ENCODE data around the gene RAD51B.

Gene RAD51B

GRCh38 chr14:68222726-68223125 lies 403.1 kb downstream of the RAD51B start:
- H2AFZ ChIP-seq (ENCODE audit: low read length): no peak overlapping the region
- TF ChIP-seq CTCF (IDR thresholded peaks at IDR 0.05; ENCODE audit: low read length): no peak
- TF ChIP-seq EZH2phosphoT487 (IDR thresholded peaks at IDR 0.05; ENCODE audit: low read length): no peak
- no peak for TF ChIP-seq EZH2 (optimal IDR thresholded peaks at IDR 0.05; ENCODE audit: low read depth, low read length)
- H3K27ac ChIP-seq (ENCODE audit: low read length): no peak overlapping the region
- H3K79me2 ChIP-seq (ENCODE audit: low read length): no peaks in the 10 kb centered on the region
- H3F3A ChIP-seq (ENCODE audit: insufficient read depth, low read length): no peaks in the 10 kb centered on the region
- H3K4me2 ChIP-seq (ENCODE audit: low read depth, low read length): no peak overlapping the region
- no peaks in the 10 kb centered on the region for H3K36me3 ChIP-seq (replicated peaks; ENCODE audit: insufficient read depth, low read length)
- no peaks in the 10 kb centered on the region for H3K4me1 ChIP-seq (ENCODE audit: low read length)
- H4K20me1 ChIP-seq (ENCODE audit: insufficient read depth, low read length): no peaks in the 10 kb centered on the region
- DNase-seq: no peak
- H3K4me3 ChIP-seq (ENCODE audit: low read length): no peak overlapping the region
- H3K9me3 ChIP-seq (replicated peaks; ENCODE audit: insufficient read depth, low read length): no peaks in the 10 kb centered on the region
- H3K27me3 ChIP-seq (replicated peaks; ENCODE audit: insufficient read depth, low read length): no peaks in the 10 kb centered on the region
- no peaks in the 10 kb centered on the region for H3K9me2 ChIP-seq (replicated peaks; ENCODE audit: insufficient read depth, low read length)
- H3K9ac ChIP-seq (ENCODE audit: low read length): no peak overlapping the region

- no peaks in the 10 kb centered on the region for H3K4me1 ChIP-seq (ENCODE audit: low read length)
- H3K4me3 ChIP-seq (ENCODE audit: low read length): no peak overlapping the region
- no peaks in the 10 kb centered on the region for H3F3A ChIP-seq (ENCODE audit: insufficient read depth, low read length)
- no peak overlapping the region for H2AFZ ChIP-seq (ENCODE audit: low read length)
- H3K36me3 ChIP-seq (replicated peaks; ENCODE audit: insufficient read depth, low read length): no peaks in the 10 kb centered on the region
- H3K27ac ChIP-seq (ENCODE audit: low read length): no peak overlapping the region
- no peak for DNase-seq
- H4K20me1 ChIP-seq (ENCODE audit: insufficient read depth, low read length): no peaks in the 10 kb centered on the region
- no peak overlapping the region for H3K4me2 ChIP-seq (ENCODE audit: low read depth, low read length)
- H3K9me3 ChIP-seq (replicated peaks; ENCODE audit: insufficient read depth, low read length): no peaks in the 10 kb centered on the region
- no peaks in the 10 kb centered on the region for H3K79me2 ChIP-seq (ENCODE audit: low read length)
- no peak overlapping the region for H3K9ac ChIP-seq (ENCODE audit: low read length)
- no peaks in the 10 kb centered on the region for H3K9me2 ChIP-seq (replicated peaks; ENCODE audit: insufficient read depth, low read length)
- H3K27me3 ChIP-seq (replicated peaks; ENCODE audit: insufficient read depth, low read length): no peaks in the 10 kb centered on the region
- TF ChIP-seq CTCF (IDR thresholded peaks at IDR 0.05; ENCODE audit: low read length): no peak
- TF ChIP-seq EZH2 (optimal IDR thresholded peaks at IDR 0.05; ENCODE audit: low read depth, low read length): no peak
- no peak for TF ChIP-seq EZH2phosphoT487 (IDR thresholded peaks at IDR 0.05; ENCODE audit: low read length)
These were observed 404.1 kb downstream of the RAD51B start for GRCh38 chr14:68223631-68224030.

- TF ChIP-seq CTCF (IDR thresholded peaks at IDR 0.05; ENCODE audit: low read length) (no peak), EZH2phosphoT487 (IDR thresholded peaks at IDR 0.05; ENCODE audit: low read length) (no peak)
- no peak overlapping the region for H3K27ac ChIP-seq (ENCODE audit: low read length)
- H3K36me3 ChIP-seq (replicated peaks; ENCODE audit: insufficient read depth, low read length): no peaks in the 10 kb centered on the region
These were observed 405.7 kb downstream of the RAD51B start for GRCh38 chr14:68225321-68225720.

More at GRCh38 chr14:68225321-68225720, 405.7 kb downstream of the RAD51B start:
- Histone ChIP-seq H4K20me1 (ENCODE audit: insufficient read depth, low read length) (no peaks in the 10 kb centered on the region), H3K4me2 (ENCODE audit: low read depth, low read length) (no peak overlapping the region), H3K4me1 (ENCODE audit: low read length) (no peaks in the 10 kb centered on the region), H3K4me3 (ENCODE audit: low read length) (no peak overlapping the region), H3K27me3 (replicated peaks; ENCODE audit: insufficient read depth, low read length) (no peaks in the 10 kb centered on the region), H3F3A (ENCODE audit: insufficient read depth, low read length) (no peaks in the 10 kb centered on the region), H3K9ac (ENCODE audit: low read length) (no peak overlapping the region), H2AFZ (ENCODE audit: low read length) (no peak overlapping the region), H3K9me2 (replicated peaks; ENCODE audit: insufficient read depth, low read length) (no peaks in the 10 kb centered on the region), H3K79me2 (ENCODE audit: low read length) (no peaks in the 10 kb centered on the region), H3K9me3 (replicated peaks; ENCODE audit: insufficient read depth, low read length) (no peaks in the 10 kb centered on the region)
- no peak for DNase-seq
